H9 (cell line): Measurements from ENCODE around the gene SDHAF4. TPM values are rescaled to one million over a fixed set of nuclear protein-coding genes. Genes with fewer than 3 reads are reported as not detected.

Experiments used
- DNase-seq: peaks from one replicate; pipeline ENCODE4 v3.0.0-alpha.2; 2017
- H2AFZ ChIP-seq: one replicate; pipeline ENCODE4 v1.6.1; 2013; ENCODE audit warnings: mild to moderate bottlenecking, low read length, control low read depth, moderate library complexity
- H2AK5ac ChIP-seq: 2 replicates; pipeline ENCODE4 v1.6.1; 2013; ENCODE audit warnings: low read length, control low read depth, mixed read lengths; ENCODE audit not compliant: insufficient read length
- H2BK120ac ChIP-seq: one replicate; pipeline ENCODE4 v1.6.1; 2013; ENCODE audit warnings: low read depth, mild to moderate bottlenecking, low read length, control low read depth, inconsistent platforms; ENCODE audit not compliant: poor library complexity, severe bottlenecking
- H2BK12ac ChIP-seq: 2 replicates; pipeline ENCODE4 v1.6.1; 2013; ENCODE audit warnings: low read length, control low read depth, mixed read lengths, low read depth; ENCODE audit not compliant: insufficient read length
- H2BK15ac ChIP-seq: 2 replicates; pipeline ENCODE4 v1.6.1; 2013; ENCODE audit warnings: low read depth, low read length, control low read depth
- H2BK20ac ChIP-seq: one replicate; pipeline ENCODE4 v1.6.1; 2013; ENCODE audit warnings: low read depth, mild to moderate bottlenecking, low read length, control low read depth, inconsistent platforms; ENCODE audit not compliant: poor library complexity, severe bottlenecking
- H2BK5ac ChIP-seq: 2 replicates; pipeline ENCODE4 v1.6.1; 2013; ENCODE audit warnings: low read length, control low read depth, mixed read lengths; ENCODE audit not compliant: insufficient read length
- H3K14ac ChIP-seq: 2 replicates; pipeline ENCODE4 v1.6.1; 2013; ENCODE audit warnings: low read length, control low read depth; ENCODE audit not compliant: insufficient read depth
- H3K18ac ChIP-seq: 2 replicates; pipeline ENCODE4 v1.6.1; 2013; ENCODE audit warnings: low read depth, mild to moderate bottlenecking, mixed read lengths, low read length, control low read depth; ENCODE audit not compliant: insufficient read length
- H3K23ac ChIP-seq: 2 replicates; pipeline ENCODE4 v1.6.1; 2013; ENCODE audit warnings: low read length, control low read depth, mixed read lengths, low read depth; ENCODE audit not compliant: insufficient read length
- H3K23me2 ChIP-seq: 2 replicates; pipeline ENCODE4 v1.6.1; 2013; ENCODE audit warnings: low read depth, mild to moderate bottlenecking, mixed read lengths, low read length, control low read depth; ENCODE audit not compliant: insufficient read length, poor library complexity, severe bottlenecking
- H3K27ac ChIP-seq: 2 replicates; pipeline ENCODE4 v1.5.1; 2013; ENCODE audit warnings: low read length, control low read depth, mixed read lengths, low read depth; ENCODE audit not compliant: insufficient read length
- H3K27me3 ChIP-seq: 2 replicates; pipeline ENCODE4 v1.6.1; 2013; ENCODE audit warnings: low read length, control low read depth, inconsistent platforms; ENCODE audit not compliant: insufficient read depth
- H3K4ac ChIP-seq: 2 replicates; pipeline ENCODE4 v1.6.1; 2013; ENCODE audit warnings: low read depth, mild to moderate bottlenecking, control low read depth, inconsistent platforms, low read length, moderate library complexity
- H3K4me1 ChIP-seq: 2 replicates; pipeline ENCODE4 v1.6.1; 2013; ENCODE audit warnings: low read length, control low read depth, inconsistent platforms; ENCODE audit not compliant: insufficient read depth
- H3K4me2 ChIP-seq: 2 replicates; pipeline ENCODE4 v1.6.1; 2013; ENCODE audit warnings: low read length, control low read depth, mixed read lengths; ENCODE audit not compliant: insufficient read length, insufficient read depth
- H3K56ac ChIP-seq: 2 replicates; pipeline ENCODE4 v1.6.1; 2013; ENCODE audit warnings: low read depth, mild to moderate bottlenecking, mixed read lengths, low read length, control low read depth; ENCODE audit not compliant: insufficient read length
- H3K79me1 ChIP-seq: 2 replicates; pipeline ENCODE4 v1.6.1; 2013; ENCODE audit warnings: low read depth, mild to moderate bottlenecking, moderate library complexity, low read length, control low read depth, inconsistent platforms; ENCODE audit not compliant: insufficient read depth, poor library complexity, severe bottlenecking
- H3K79me2 ChIP-seq: 2 replicates; pipeline ENCODE4 v1.6.1; 2013; ENCODE audit warnings: low read length, control low read depth, inconsistent platforms; ENCODE audit not compliant: insufficient read depth
- H3K9ac ChIP-seq: 2 replicates; pipeline ENCODE4 v1.6.1; 2013; ENCODE audit warnings: low read length, control low read depth, mixed read lengths; ENCODE audit not compliant: insufficient read length; ENCODE audit errors: extremely low read depth
- H3K9me3 ChIP-seq: one replicate; pipeline ENCODE4 v1.6.1; 2013; ENCODE audit warnings: low read depth, low read length, inconsistent platforms; ENCODE audit not compliant: control insufficient read depth
- H3T11ph ChIP-seq: one replicate; pipeline ENCODE4 v1.6.1; 2013; ENCODE audit warnings: mild to moderate bottlenecking, low read length, control low read depth, inconsistent platforms
- H4K20me1 ChIP-seq: one replicate; pipeline ENCODE4 v1.6.1; 2013; ENCODE audit not compliant: control insufficient read depth, insufficient read length, insufficient read depth
- H4K5ac ChIP-seq: 2 replicates; pipeline ENCODE4 v1.6.1; 2013; ENCODE audit warnings: low read depth, mild to moderate bottlenecking, mixed read lengths, low read length, control low read depth; ENCODE audit not compliant: insufficient read length
- H4K8ac ChIP-seq: replicated peaks from 2 replicates; pipeline ENCODE4 v1.6.1; 2013; ENCODE audit warnings: low read length, control low read depth, mixed read lengths, low read depth; ENCODE audit not compliant: insufficient read length
- H4K91ac ChIP-seq: 2 replicates; pipeline ENCODE4 v1.6.1; 2013; ENCODE audit warnings: low read depth, mild to moderate bottlenecking, moderate library complexity, mixed read lengths, low read length, control low read depth; ENCODE audit not compliant: insufficient read length
- H3K27ac Mint-ChIP-seq, 3 experiments: 2 replicates in 2 of 3; 3 replicates in 1 of 3; pipeline ENCODE4 v1.8.0; 2020 to 2021; ENCODE audit warnings: mixed read lengths in 3 of 3, mild to moderate bottlenecking in 1 of 3, moderate library complexity in 1 of 3
- H3K27me3 Mint-ChIP-seq: 2 replicates; pipeline ENCODE4 v1.8.0; 2021; ENCODE audit warnings: low read depth, mild to moderate bottlenecking, moderate library complexity, mixed read lengths
- H3K36me3 Mint-ChIP-seq, 3 experiments: 2 replicates in 2 of 3; 3 replicates in 1 of 3; pipeline ENCODE4 v1.8.0; 2020 to 2021; ENCODE audit warnings: low read depth in 3 of 3, mixed read lengths in 3 of 3; ENCODE audit not compliant: insufficient read depth in 1 of 3
- H3K4me1 Mint-ChIP-seq, 2 experiments: 2 replicates each; pipeline ENCODE4 v1.8.0; 2020; ENCODE audit warnings: mixed read lengths in 2 of 2
- H3K4me3 Mint-ChIP-seq, 2 experiments: 2 replicates in 1 of 2; 3 replicates in 1 of 2; pipeline ENCODE4 v1.8.0; 2020 to 2021; ENCODE audit warnings: mild to moderate bottlenecking in 2 of 2, mixed read lengths in 2 of 2, moderate library complexity in 1 of 2
- H3K9me3 Mint-ChIP-seq, 2 experiments: 2 replicates in 1 of 2; 3 replicates in 1 of 2; pipeline ENCODE4 v1.8.0; 2020; ENCODE audit warnings: mild to moderate bottlenecking in 2 of 2, mixed read lengths in 2 of 2, moderate library complexity in 1 of 2
- CTCF ChIP-seq: fragments of 200-600 bp; sonication (generic); conservative IDR thresholded peaks from 3 replicates; pipeline ENCODE4 v1.8.0; 2021; ENCODE audit warnings: antibody characterized with exemption, mild to moderate bottlenecking
- WGBS: extraction: QIAGEN DNeasy Blood & Tissue Kit; methylation state at CpG from one replicate; pipeline ENCODE4 v1.1.7; 2013; ENCODE audit warnings: missing lambda C conversion rate, low lambda C conversion rate, mixed read lengths; ENCODE audit not compliant: insufficient read length; ENCODE audit errors: extremely low coverage; 5-methylcytosine and 5-hydroxymethylcytosine counted together
- total RNA-seq: library from RNA; stranded (reverse); gene quantifications from 2 replicates; pipeline ENCODE4 v1.2.1, GENCODE V29; 2021

Gene SDHAF4
- total RNA-seq, 1 experiment from 2014 or later = 9.2 TPM

- H3K56ac ChIP-seq = no peak overlapping the region
- no peak overlapping the region for H2BK15ac ChIP-seq
- H3K23me2 ChIP-seq = no peaks in the 10 kb centered on the region
- no peak overlapping the region for H3K9ac ChIP-seq
- no peak overlapping the region for H2BK5ac ChIP-seq
- no peak overlapping the region for H3K4me2 ChIP-seq
- no peak overlapping the region for H2BK120ac ChIP-seq
- no peaks in the 10 kb centered on the region for H3K4me1 Mint-ChIP-seq
- no peak for DNase-seq
- H2AK5ac ChIP-seq = no peak overlapping the region
- H3K79me1 ChIP-seq = no peaks in the 10 kb centered on the region
- H3K4me3 Mint-ChIP-seq = no peak overlapping the region
- no peak overlapping the region for H3K18ac ChIP-seq
- no peak overlapping the region for H4K91ac ChIP-seq
- H3K9me3 ChIP-seq = no peaks in the 10 kb centered on the region
- no peak overlapping the region for H2BK20ac ChIP-seq
- no peaks in the 10 kb centered on the region for H3K27me3 ChIP-seq
- H3K4me1 ChIP-seq = no peaks in the 10 kb centered on the region
- no CpG with 5 or more reads among the region's 1 CpG for WGBS
- no peak overlapping the region for H3K27ac ChIP-seq
- H4K8ac ChIP-seq = no peak overlapping the region
- H3K36me3 Mint-ChIP-seq = peaks cover 9 to 17% (median 17%) of the 10 kb centered on the region in 3 experiments; a peak in 6 of 7 replicates
- no peak overlapping the region for H2BK12ac ChIP-seq
- TF ChIP-seq CTCF = no peak
- no peaks in the 10 kb centered on the region for H3K79me2 ChIP-seq
- H3K27ac Mint-ChIP-seq = no peak overlapping the region
- H3K14ac ChIP-seq = no peak overlapping the region
- H3K27me3 Mint-ChIP-seq = no peaks in the 10 kb centered on the region
- H3K4ac ChIP-seq = no peak overlapping the region
- no peak overlapping the region for H3T11ph ChIP-seq
- H2AFZ ChIP-seq = no peak overlapping the region
- no peak overlapping the region for H3K23ac ChIP-seq
- no peaks in the 10 kb centered on the region for H3K9me3 Mint-ChIP-seq
- H4K5ac ChIP-seq = no peak overlapping the region
- no peaks in the 10 kb centered on the region for H4K20me1 ChIP-seq
Observed at GRCh38 chr6:70537266-70537665, 29.5 kb upstream of the SDHAF4 start.
